Activated CD8-positive, alpha-beta memory T cell treated with anti-CD3 and anti-CD28 coated beads, Interleukin-2, amount 50 U/mL, for 48 hours (primary cell): ENCODE data around the gene ZDHHC18.
"Not testable (repeated sequence)": the region's sequence is repeated elsewhere in the genome, so short reads cannot be mapped to it uniquely, and the experiment has no call there.

ENCODE experiments used
- DNase-seq: peaks from one replicate; pipeline ENCODE4 v3.0.0-alpha.2; 2020

The ZDHHC18 gene

GRCh38 chr1:26833432-26834405, 7.2 kb downstream of the ZDHHC18 start:
- DNase-seq = peak; percentile 85

- not testable (repeated sequence) for DNase-seq
These were observed 11.2 kb downstream of the ZDHHC18 start for GRCh38 chr1:26837665-26838064.

- DNase-seq = no peak
These were observed 12.2 kb downstream of the ZDHHC18 start for GRCh38 chr1:26838474-26839338.

- DNase-seq = no peak
These were observed 12.8 kb downstream of the ZDHHC18 start for GRCh38 chr1:26839339-26839722.

- no peak for DNase-seq
These were observed 13.3 kb downstream of the ZDHHC18 start for GRCh38 chr1:26839779-26840178.

- DNase-seq = no peak
These were observed 18.1 kb downstream of the ZDHHC18 start for GRCh38 chr1:26844424-26845196.

- not testable (repeated sequence) for DNase-seq
These were observed 21.3 kb downstream of the ZDHHC18 start for GRCh38 chr1:26847826-26848225.

- no peak for DNase-seq
These were observed 22.0 kb downstream of the ZDHHC18 start for GRCh38 chr1:26848499-26848898.

- DNase-seq = no peak
These were observed 22.7 kb downstream of the ZDHHC18 start for GRCh38 chr1:26848941-26849774.

- DNase-seq = no peak
These were observed 24.7 kb downstream of the ZDHHC18 start for GRCh38 chr1:26851106-26851684.

- DNase-seq = no peak
These were observed 26.2 kb downstream of the ZDHHC18 start for GRCh38 chr1:26852701-26853100.

GRCh38 chr1:26853156-26853555, 26.7 kb downstream of the ZDHHC18 start:
- peak; percentile 88 for DNase-seq

- no peak for DNase-seq
These were observed 27.1 kb downstream of the ZDHHC18 start for GRCh38 chr1:26853600-26853999.

GRCh38 chr1:26854906-26855305, 28.4 kb downstream of the ZDHHC18 start:
- DNase-seq = no peak

GRCh38 chr1:26855636-26856035, 29.1 kb downstream of the ZDHHC18 start:
- no peak for DNase-seq

- no peak for DNase-seq
These were observed 29.7 kb downstream of the ZDHHC18 start for GRCh38 chr1:26856181-26856580.

GRCh38 chr1:26856604-26857469, 30.3 kb downstream of the ZDHHC18 start:
- DNase-seq = no peak

GRCh38 chr1:26857473-26858060, 31.1 kb downstream of the ZDHHC18 start:
- DNase-seq = no peak

GRCh38 chr1:26858160-26858559, 31.7 kb downstream of the ZDHHC18 start:
- no peak for DNase-seq
